Esophagus muscularis mucosa (tissue), 4 donors: Measurements from ENCODE around the gene BAIAP2. TPM values are rescaled to one million over a fixed set of nuclear protein-coding genes. Genes with fewer than 3 reads are reported as not detected.

Experiments used
- DNase-seq: peaks from one replicate; pipeline ENCODE4 v3.0.0-alpha.2; 2017; ENCODE audit errors: extremely low spot score
- H3K27ac ChIP-seq, 4 donors: fragments of 200-600 bp; sonication (generic); replicated peaks in 1 of 4; 1 replicate in 3 of 4; 2 replicates in 1 of 4; pipeline ENCODE4 v1.5.1; 2016 to 2019; ENCODE audit warnings: mild to moderate bottlenecking in 1 of 4
- H3K27me3 ChIP-seq, 4 donors: fragments of 200-600 bp; sonication (generic); one replicate each; pipeline versions ENCODE4 v1.5.1 to v1.6.0; 2016 to 2019
- H3K36me3 ChIP-seq, 4 donors: fragments of 200-600 bp; sonication (generic); one replicate each; pipeline ENCODE4 v1.5.1; 2016 to 2019
- H3K4me1 ChIP-seq, 4 donors: fragments of 200-600 bp; sonication (generic); one replicate each; pipeline ENCODE4 v1.5.1; 2016 to 2019
- H3K4me3 ChIP-seq, 4 donors: fragments of 200-600 bp; sonication (generic); 1 replicate in 2 of 4; 2 replicates in 2 of 4; pipeline ENCODE4 v1.5.1; 2016 to 2019; ENCODE audit warnings: mild to moderate bottlenecking in 4 of 4, moderate library complexity in 1 of 4
- H3K9me3 ChIP-seq, 4 donors: fragments of 200-600 bp; sonication (generic); 1 replicate in 3 of 4; 2 replicates in 1 of 4; pipeline ENCODE4 v1.5.1; 2016 to 2019
- CTCF ChIP-seq, 3 experiments: fragments of 200-600 bp in 2 of 3; fragments of 450-650 bp in 1 of 3; sonication (generic) in 2 of 3; IDR thresholded peaks; one replicate each; pipeline ENCODE4 v1.5.1; 2017 to 2019; ENCODE audit warnings: antibody characterized with exemption in 3 of 3, mild to moderate bottlenecking in 2 of 3, moderate library complexity in 1 of 3
- EP300 ChIP-seq: sonication (generic); formaldehyde crosslinking; IDR thresholded peaks from one replicate; pipeline ENCODE4 v1.6.1; 2017; ENCODE audit warnings: antibody characterized with exemption
- POLR2A ChIP-seq: fragments of 450-650 bp; IDR thresholded peaks from one replicate; pipeline ENCODE4 v1.6.1; 2017; ENCODE audit warnings: antibody characterized with exemption, moderate library complexity, mild to moderate bottlenecking, low read depth
- POLR2AphosphoS5 ChIP-seq, 2 donors: sonication (generic); formaldehyde crosslinking; IDR thresholded peaks; one replicate each; pipeline ENCODE4 v1.6.1; 2017; ENCODE audit warnings: antibody characterized with exemption in 2 of 2
- WGBS: methylation state at CpG from one replicate; pipeline ENCODE4 v1.1.5; 2018; 5-methylcytosine and 5-hydroxymethylcytosine counted together
- intact Hi-C: fragments of 100-400 bp; cut with DNase I; formaldehyde crosslinking; loops from one replicate; pipeline ENCODE4 v1.15.1; 2023
- total RNA-seq, 4 donors: library from RNA; depleted of rRNA; stranded (reverse); fragments of >200 nt; gene quantifications; one replicate each; pipeline versions ENCODE4 v1.1.0 to v1.2.1, GENCODE V29; 2016

BAIAP2 gene
- total RNA-seq, 4 donors from 2014 or later: 31.1 to 54.5 (median 36.7) TPM

- Histone ChIP-seq H3K36me3 (peaks cover 0 to 28% (median 9%) of the 10 kb centered on the region in 4 donors), H3K27me3 (no peaks in the 10 kb centered on the region), H3K27ac (peak overlapping the region; percentile 70 to 89 (median 84)), H3K9me3 (no peaks in the 10 kb centered on the region), H3K4me1 (peaks cover 73 to 80% (median 74%) of the 10 kb centered on the region in 4 donors), H3K4me3 (peak overlapping the region; percentile 71 to 94 (median 78))
- peak; percentile 6 to 38 for TF ChIP-seq POLR2AphosphoS5 (IDR thresholded peaks at IDR 0.05)
- no peak for TF ChIP-seq CTCF (IDR thresholded peaks at IDR 0.05)
- intact Hi-C loops: no loop called here
- 3% methylated on average over 54 of the region's 66 CpGs for WGBS
- no peak for DNase-seq
Observed at GRCh38 chr17:81035521-81036196, 708 bp downstream of the BAIAP2 start.

- Histone ChIP-seq H3K27me3 (no peaks in the 10 kb centered on the region), H3K4me3 (peak overlapping the region; percentile 71 to 94 (median 78)), H3K9me3 (no peaks in the 10 kb centered on the region), H3K4me1 (peaks cover 73 to 87% (median 81%) of the 10 kb centered on the region in 4 donors), H3K36me3 (peaks cover 0 to 20% (median 5%) of the 10 kb centered on the region in 4 donors), H3K27ac (peak overlapping the region; percentile 70 to 89 (median 84))
- intact Hi-C loops: no loop called here
- DNase-seq: no peak
- WGBS: 45% methylated on average over 19 of the region's 24 CpGs
- peak in 1 of 2 donors; percentile 5 for TF ChIP-seq POLR2AphosphoS5 (IDR thresholded peaks at IDR 0.05)
- TF ChIP-seq CTCF (IDR thresholded peaks at IDR 0.05): no peak
Observed at GRCh38 chr17:81036197-81036941, 1.4 kb downstream of the BAIAP2 start.

- TF ChIP-seq POLR2AphosphoS5 (IDR thresholded peaks at IDR 0.05) (peak; percentile 76 to 86), EP300 (no peak)
- 67% methylated on average over 23 of the region's 28 CpGs for WGBS
- Histone ChIP-seq H3K27me3 (no peaks in the 10 kb centered on the region), H3K4me1 (peaks cover 66 to 88% (median 88%) of the 10 kb centered on the region in 4 donors), H3K36me3 (peaks cover 0 to 13% (median 4%) of the 10 kb centered on the region in 4 donors), H3K27ac (peak overlapping the region; percentile 70 to 89 (median 84)), H3K4me3 (peak overlapping the region; percentile 71 to 94 (median 78)), H3K9me3 (no peaks in the 10 kb centered on the region)
- no peak for DNase-seq
- intact Hi-C loops: no loop called here
Observed at GRCh38 chr17:81037026-81037797, 2.3 kb downstream of the BAIAP2 start.

GRCh38 chr17:81037798-81038733 is 3.1 kb downstream of the BAIAP2 start:
- no peaks in the 10 kb centered on the region for H3K9me3 ChIP-seq
- peaks cover 0 to 5% (median 0%) of the 10 kb centered on the region in 4 donors for H3K36me3 ChIP-seq
- 52% methylated on average over 17 of the region's 30 CpGs for WGBS
- no peak for DNase-seq
- intact Hi-C loops: no loop called here
- TF ChIP-seq EP300 (no peak), POLR2AphosphoS5 (IDR thresholded peaks at IDR 0.05) (no peak), POLR2A (no peak), CTCF (IDR thresholded peaks at IDR 0.05) (no peak)
- H3K4me1 ChIP-seq: peaks cover 67 to 91% (median 88%) of the 10 kb centered on the region in 4 donors
- H3K4me3 ChIP-seq: peak overlapping the region in 3 of 4 donors; percentile 71 to 94 (median 73)
- peak overlapping the region; percentile 33 to 89 (median 76) for H3K27ac ChIP-seq
- no peaks in the 10 kb centered on the region for H3K27me3 ChIP-seq
